NB4 (cell line): ENCODE data around the gene IQCN.

ENCODE experiments used
- CTCF ChIP-seq: IDR thresholded peaks from one replicate; pipeline ENCODE4 v1.5.1; 2012; ENCODE audit warnings: low read depth, low read length
- POLR2A ChIP-seq: IDR thresholded peaks from 2 replicates; pipeline ENCODE4 v1.6.1; 2011; ENCODE audit warnings: mild to moderate bottlenecking; ENCODE audit not compliant: insufficient read length; ENCODE audit errors: extremely low read depth

GRCh38 chr19:18226956-18227780 is 47.1 kb downstream of the IQCN start:
- TF ChIP-seq CTCF (no peak), POLR2A (no peak)
